NCI-H128 (cell line): ENCODE measurements around the gene PUM2.

Source experiments
- DNase-seq: peaks from one replicate; lab custom pipeline; 2025; ENCODE audit not compliant: unreplicated experiment; lab: John Stamatoyannopoulos, UW

Gene PUM2

GRCh38 chr2:20203521-20204225, 147.0 kb downstream of the PUM2 start:
- no peak for DNase-seq

- no peak for DNase-seq
Observed at GRCh38 chr2:20203072-20203471, 147.6 kb downstream of the PUM2 start.

- DNase-seq, result no peak
Observed at GRCh38 chr2:20201671-20202070, 149.0 kb downstream of the PUM2 start.

GRCh38 chr2:20200697-20201555, 149.7 kb downstream of the PUM2 start:
- no peak for DNase-seq

GRCh38 chr2:20199633-20200270, 150.9 kb downstream of the PUM2 start:
- no peak for DNase-seq

GRCh38 chr2:20198796-20199632, 151.6 kb downstream of the PUM2 start:
- DNase-seq, result no peak
